H1 (cell line): ENCODE data around the gene TNXB.

Experiments used
- EZH2 ChIP-seq: fragments of 200-600 bp; sonication (generic); IDR thresholded peaks from 2 replicates; pipeline ENCODE4 v1.7.1; 2012; ENCODE audit warnings: low read depth, mild to moderate bottlenecking, moderate library complexity, low read length, inconsistent platforms; ENCODE audit not compliant: severe bottlenecking
- POLR2A ChIP-seq, 2 experiments: IDR thresholded peaks; 1 replicate in 1 of 2; 2 replicates in 1 of 2; pipeline ENCODE4 v1.6.1; 2011; ENCODE audit warnings: low read depth in 2 of 2, low read length in 2 of 2, mild to moderate bottlenecking in 2 of 2; ENCODE audit errors: control extremely low read depth in 1 of 2
- SIN3A ChIP-seq, 2 experiments: IDR thresholded peaks in 1 of 2; conservative IDR thresholded peaks in 1 of 2; 2 replicates each; pipeline ENCODE4 v1.6.1; 2011 to 2012; ENCODE audit warnings: low read length in 2 of 2, improper control_type of control experiment in 1 of 2, low read depth in 1 of 2, mild to moderate bottlenecking in 1 of 2
- SP2 ChIP-seq: IDR thresholded peaks from 2 replicates; pipeline ENCODE4 v1.6.1; 2012; ENCODE audit warnings: mild to moderate bottlenecking, low read length, inconsistent platforms
- SUZ12 ChIP-seq: fragments of 200-600 bp; sonication (generic); IDR thresholded peaks from 2 replicates; pipeline ENCODE4 v1.6.1; 2012; ENCODE audit warnings: mild to moderate bottlenecking, inconsistent platforms, low read length, moderate library complexity, mixed read lengths
- TBP ChIP-seq: IDR thresholded peaks from 2 replicates; pipeline ENCODE4 v1.6.1; 2011; ENCODE audit warnings: low read depth, low read length, improper control_type of control experiment
- TF ChIP-seq, protein P1 (sequence below), 3 experiments: IDR thresholded peaks; 1 replicate in 2 of 3; 2 replicates in 1 of 3; pipeline versions ENCODE4 v1.5.1 to v1.6.1; 2011; ENCODE audit warnings: low read length in 3 of 3, mild to moderate bottlenecking in 3 of 3, inconsistent platforms in 2 of 3, low read depth in 1 of 3, moderate library complexity in 1 of 3; ENCODE audit not compliant: insufficient read depth in 1 of 3; ENCODE audit errors: control extremely low read depth in 1 of 3
- TF ChIP-seq, protein P2 (sequence below): IDR thresholded peaks from 2 replicates; pipeline ENCODE4 v1.6.1; 2011; ENCODE audit warnings: low read length, improper control_type of control experiment

DNA sequence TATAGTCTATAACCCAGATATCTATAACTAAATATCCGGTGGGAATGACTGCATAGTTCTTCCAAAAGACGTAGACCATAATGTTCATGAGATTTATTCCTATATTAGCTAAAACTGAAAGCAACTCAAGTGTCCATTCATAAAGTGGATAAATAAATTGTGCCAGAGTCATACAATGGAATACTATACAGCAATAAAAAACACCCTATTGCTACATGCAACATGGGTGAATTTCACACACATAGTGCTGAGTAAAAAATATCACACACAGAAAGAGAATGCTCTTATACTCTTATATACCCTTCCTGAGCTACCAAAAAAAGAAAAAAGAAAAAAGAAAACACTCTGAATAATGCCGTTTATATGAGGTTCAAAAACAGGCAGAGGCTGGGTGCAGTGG, 6.9 kb downstream of the TNXB start:
- TF ChIP-seq TBP (no peak), EZH2 (no peak), SUZ12 (no peak), SIN3A (conservative IDR thresholded peaks at IDR 0.05 in 1 of 2, IDR thresholded peaks at IDR 0.05 in 1 of 2; ENCODE audit: low read depth in 1 of 2, low read length in 2 of 2) (no peak), POLR2A (IDR thresholded peaks at IDR 0.05; ENCODE audit: control extremely low read depth in 1 of 2, low read depth in 2 of 2, low read length in 2 of 2) (no peak), SP2 (no peak)
- TF ChIP-seq, protein P1, sequence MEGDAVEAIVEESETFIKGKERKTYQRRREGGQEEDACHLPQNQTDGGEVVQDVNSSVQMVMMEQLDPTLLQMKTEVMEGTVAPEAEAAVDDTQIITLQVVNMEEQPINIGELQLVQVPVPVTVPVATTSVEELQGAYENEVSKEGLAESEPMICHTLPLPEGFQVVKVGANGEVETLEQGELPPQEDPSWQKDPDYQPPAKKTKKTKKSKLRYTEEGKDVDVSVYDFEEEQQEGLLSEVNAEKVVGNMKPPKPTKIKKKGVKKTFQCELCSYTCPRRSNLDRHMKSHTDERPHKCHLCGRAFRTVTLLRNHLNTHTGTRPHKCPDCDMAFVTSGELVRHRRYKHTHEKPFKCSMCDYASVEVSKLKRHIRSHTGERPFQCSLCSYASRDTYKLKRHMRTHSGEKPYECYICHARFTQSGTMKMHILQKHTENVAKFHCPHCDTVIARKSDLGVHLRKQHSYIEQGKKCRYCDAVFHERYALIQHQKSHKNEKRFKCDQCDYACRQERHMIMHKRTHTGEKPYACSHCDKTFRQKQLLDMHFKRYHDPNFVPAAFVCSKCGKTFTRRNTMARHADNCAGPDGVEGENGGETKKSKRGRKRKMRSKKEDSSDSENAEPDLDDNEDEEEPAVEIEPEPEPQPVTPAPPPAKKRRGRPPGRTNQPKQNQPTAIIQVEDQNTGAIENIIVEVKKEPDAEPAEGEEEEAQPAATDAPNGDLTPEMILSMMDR (IDR thresholded peaks at IDR 0.05; ENCODE audit: control extremely low read depth in 1 of 3, insufficient read depth in 1 of 3, low read depth in 1 of 3, low read length in 3 of 3): no peak
- TF ChIP-seq, protein P2, sequence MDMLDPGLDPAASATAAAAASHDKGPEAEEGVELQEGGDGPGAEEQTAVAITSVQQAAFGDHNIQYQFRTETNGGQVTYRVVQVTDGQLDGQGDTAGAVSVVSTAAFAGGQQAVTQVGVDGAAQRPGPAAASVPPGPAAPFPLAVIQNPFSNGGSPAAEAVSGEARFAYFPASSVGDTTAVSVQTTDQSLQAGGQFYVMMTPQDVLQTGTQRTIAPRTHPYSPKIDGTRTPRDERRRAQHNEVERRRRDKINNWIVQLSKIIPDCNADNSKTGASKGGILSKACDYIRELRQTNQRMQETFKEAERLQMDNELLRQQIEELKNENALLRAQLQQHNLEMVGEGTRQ: no peak
